Tibial artery (tissue), 4 donors: ENCODE data around the gene COL25A1.

ENCODE experiments used
- DNase-seq, 2 donors: peaks; one replicate each; pipeline ENCODE4 v3.0.0-alpha.2; 2019
- H3K27ac ChIP-seq, 2 donors: fragments of 200-600 bp; sonication (generic) in 1 of 2; 1 replicate in 1 of 2; 2 replicates in 1 of 2; pipeline ENCODE4 v1.5.1; 2018 to 2019; ENCODE audit warnings: mild to moderate bottlenecking in 1 of 2
- H3K27me3 ChIP-seq, 2 donors: fragments of 200-600 bp; sonication (generic) in 1 of 2; one replicate each; pipeline versions ENCODE4 v1.5.1 to v1.6.0; 2016 to 2019
- H3K36me3 ChIP-seq, 3 donors: fragments of 200-600 bp; sonication (generic) in 2 of 3; one replicate each; pipeline ENCODE4 v1.5.1; 2016 to 2019; ENCODE audit warnings: mild to moderate bottlenecking in 2 of 3
- H3K4me1 ChIP-seq, 4 donors: fragments of 200-600 bp; sonication (generic) in 2 of 4; 1 replicate in 3 of 4; 2 replicates in 1 of 4; pipeline ENCODE4 v1.5.1; 2016 to 2019
- H3K4me3 ChIP-seq, 2 donors: fragments of 200-600 bp; sonication (generic) in 1 of 2; 1 replicate in 1 of 2; 2 replicates in 1 of 2; pipeline ENCODE4 v1.5.1; 2018 to 2019; ENCODE audit warnings: mild to moderate bottlenecking in 2 of 2
- H3K9me3 ChIP-seq, 3 donors: fragments of 200-600 bp; sonication (generic) in 1 of 3; one replicate each; pipeline ENCODE4 v1.5.1; 2016 to 2019
- CTCF ChIP-seq, 2 experiments: fragments of 200-600 bp in 1 of 2; fragments of 450-650 bp in 1 of 2; IDR thresholded peaks; one replicate each; pipeline ENCODE4 v1.5.1; 2017 to 2019; ENCODE audit warnings: antibody characterized with exemption in 2 of 2, mild to moderate bottlenecking in 1 of 2, moderate library complexity in 1 of 2
- intact Hi-C: fragments of 100-400 bp; cut with DNase I; formaldehyde crosslinking; loops from one replicate; pipeline ENCODE4 v1.15.0; 2023; ENCODE audit warnings: low total_unique reads

The COL25A1 gene

GRCh38 chr4:109238746-109239145 is 63.7 kb downstream of the COL25A1 start:
- no peak overlapping the region for H3K4me3 ChIP-seq
- TF ChIP-seq CTCF (IDR thresholded peaks at IDR 0.05): no peak
- no peaks in the 10 kb centered on the region for H3K4me1 ChIP-seq
- no peaks in the 10 kb centered on the region for H3K27me3 ChIP-seq
- no peaks in the 10 kb centered on the region for H3K36me3 ChIP-seq
- H3K27ac ChIP-seq: no peak overlapping the region
- no peak for DNase-seq
- intact Hi-C loops: no loop called here
- H3K9me3 ChIP-seq: peaks cover 0 to 7% (median 0%) of the 10 kb centered on the region in 3 donors

GRCh38 chr4:109235683-109236082 is 66.8 kb downstream of the COL25A1 start:
- H3K36me3 ChIP-seq: no peaks in the 10 kb centered on the region
- intact Hi-C loops: no loop called here
- no peaks in the 10 kb centered on the region for H3K27me3 ChIP-seq
- no peak for DNase-seq
- TF ChIP-seq CTCF (IDR thresholded peaks at IDR 0.05): no peak
- no peak overlapping the region for H3K4me3 ChIP-seq
- no peaks in the 10 kb centered on the region for H3K4me1 ChIP-seq
- peaks cover 0 to 7% (median 0%) of the 10 kb centered on the region in 3 donors for H3K9me3 ChIP-seq
- H3K27ac ChIP-seq: no peak overlapping the region

- Histone ChIP-seq H3K27me3 (no peaks in the 10 kb centered on the region), H3K4me3 (no peak overlapping the region), H3K4me1 (no peaks in the 10 kb centered on the region), H3K27ac (no peak overlapping the region), H3K36me3 (no peaks in the 10 kb centered on the region), H3K9me3 (peaks cover 0 to 7% (median 0%) of the 10 kb centered on the region in 3 donors)
- intact Hi-C loops: no loop called here
- DNase-seq: no peak
- no peak for TF ChIP-seq CTCF (IDR thresholded peaks at IDR 0.05)
Observed at GRCh38 chr4:109234596-109234995, 67.9 kb downstream of the COL25A1 start.

GRCh38 chr4:109233570-109233969 is 68.9 kb downstream of the COL25A1 start:
- peaks cover 0 to 7% (median 0%) of the 10 kb centered on the region in 3 donors for H3K9me3 ChIP-seq
- no peak for DNase-seq
- no peaks in the 10 kb centered on the region for H3K27me3 ChIP-seq
- intact Hi-C loops: no loop called here
- no peak overlapping the region for H3K27ac ChIP-seq
- no peak for TF ChIP-seq CTCF (IDR thresholded peaks at IDR 0.05)
- H3K4me3 ChIP-seq: no peak overlapping the region
- H3K36me3 ChIP-seq: no peaks in the 10 kb centered on the region
- H3K4me1 ChIP-seq: no peaks in the 10 kb centered on the region

- H3K9me3 ChIP-seq: peaks cover 0 to 7% (median 0%) of the 10 kb centered on the region in 3 donors
- no peaks in the 10 kb centered on the region for H3K27me3 ChIP-seq
- no peaks in the 10 kb centered on the region for H3K4me1 ChIP-seq
- H3K36me3 ChIP-seq: no peaks in the 10 kb centered on the region
- no peak for DNase-seq
- no peak for TF ChIP-seq CTCF (IDR thresholded peaks at IDR 0.05)
- H3K4me3 ChIP-seq: no peak overlapping the region
- H3K27ac ChIP-seq: no peak overlapping the region
- intact Hi-C loops: no loop called here
Observed at GRCh38 chr4:109232681-109233080, 69.8 kb downstream of the COL25A1 start.

- Histone ChIP-seq H3K36me3 (no peaks in the 10 kb centered on the region), H3K4me3 (no peak overlapping the region), H3K9me3 (peaks cover 0 to 7% (median 0%) of the 10 kb centered on the region in 3 donors), H3K27ac (no peak overlapping the region), H3K27me3 (no peaks in the 10 kb centered on the region), H3K4me1 (no peaks in the 10 kb centered on the region)
- DNase-seq: no peak
- TF ChIP-seq CTCF (IDR thresholded peaks at IDR 0.05): no peak
- intact Hi-C loops: no loop called here
Observed at GRCh38 chr4:109231331-109231730, 71.1 kb downstream of the COL25A1 start.
